Measurements from ENCODE around the gene HOXB1. TPM values are rescaled to one million over a fixed set of nuclear protein-coding genes. Genes with fewer than 3 reads are reported as not detected.

The HOXB1 gene
- total RNA-seq (2016; rRNA removed; fragmentation: Illumina TruSeq; extraction: Trizol) (not detected in 2 replicates), polyA plus RNA-seq (2011; rRNA removed) (not detected in 2 replicates), polyA minus RNA-seq (2011; rRNA and poly(A)+ RNA removed; ENCODE audit: low replicate concordance) (not detected in 2 replicates), Bru-seq, nascent RNA (not detected), BruChase-seq, experiment 1, labeled RNA remaining after a 6-hour chase (not detected), BruChase-seq, experiment 2, labeled RNA remaining after a 2-hour chase (not detected)
- not detected in 2 replicates for total RNA-seq (2016; cell fraction: cytosol; rRNA removed; fragmentation: Illumina TruSeq; extraction: Trizol; ENCODE audit: low read depth)
- total RNA-seq (2016; cell fraction: insoluble cytoplasmic fraction; rRNA removed; fragmentation: Illumina TruSeq; extraction: Trizol), result not detected in 2 replicates
- not detected in 2 replicates for total RNA-seq (2016; cell fraction: membrane; rRNA removed; fragmentation: Illumina TruSeq; extraction: Trizol)
- total RNA-seq (2016; cell fraction: nucleus; rRNA removed; fragmentation: Illumina TruSeq; extraction: Trizol), result not detected in 2 replicates
- not detected in 2 replicates for polyA plus RNA-seq (2011; cell fraction: cytosol; rRNA removed)
- not detected in 2 replicates for polyA plus RNA-seq (2011; cell fraction: nucleus; rRNA removed)
- polyA plus RNA-seq (2012), result not detected in 2 replicates
- polyA plus RNA-seq (2016; cell fraction: cytosol; fragmentation: Illumina TruSeq; extraction: Trizol; ENCODE audit: low read depth), result not detected in 2 replicates
- polyA plus RNA-seq (2016; cell fraction: insoluble cytoplasmic fraction; fragmentation: Illumina TruSeq; extraction: Trizol; ENCODE audit: low read depth), result not detected in 2 replicates
- not detected in 2 replicates for polyA plus RNA-seq (2016; cell fraction: membrane; fragmentation: Illumina TruSeq; extraction: Trizol; ENCODE audit: low read depth)
- polyA plus RNA-seq (2016; cell fraction: nucleus; fragmentation: Illumina TruSeq; extraction: Trizol; ENCODE audit: insufficient read depth, low read depth), result not detected in 2 replicates
- polyA minus RNA-seq (2011; cell fraction: cytosol; rRNA and poly(A)+ RNA removed), result not detected in 2 replicates
- not detected in 2 replicates for polyA minus RNA-seq (2011; cell fraction: nucleus; rRNA and poly(A)+ RNA removed)
- long read RNA-seq, experiment 1, result 0 reads
- long read RNA-seq, experiment 2, result 0 reads

DNA sequence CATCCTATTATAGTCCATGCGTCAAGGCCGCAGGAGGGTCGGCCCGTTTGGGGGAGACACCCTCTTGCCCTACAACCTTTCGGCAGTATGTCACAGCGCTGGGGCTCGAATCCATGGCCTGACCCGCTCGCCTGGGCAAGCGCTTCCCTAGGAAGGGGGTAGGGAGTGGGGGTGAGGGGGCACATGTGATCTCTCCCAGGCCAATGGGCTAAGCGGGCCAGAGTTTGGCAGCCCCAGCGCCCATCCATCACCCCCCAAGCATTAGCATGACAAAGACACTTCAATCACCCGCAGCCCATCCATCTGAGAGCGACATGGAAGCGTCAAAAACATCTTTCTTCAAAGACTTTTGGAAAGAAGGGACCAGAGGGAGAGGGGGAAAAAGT lies at the start of gene HOXB1:
HOXB1 (minus strand) TSS at position 125 of the 386 bp plus-strand sequence; CDS start at position 18, 107 bp downstream.
- Histone ChIP-seq H3K27me3 (ENCODE audit: control insufficient read depth in 1 of 2, insufficient read depth in 2 of 2, low read length in 2 of 2) (peaks cover 6 to 65% of the 10 kb centered on the region in 2 experiments), H3K79me2 (ENCODE audit: insufficient read depth, low read length) (no peaks in the 10 kb centered on the region), H3K27ac (ENCODE audit: extremely low read length, insufficient read depth, low read length) (no peak within 1 kb of the TSS), H3K36me3 (replicated peaks in 1 of 2; ENCODE audit: control insufficient read depth in 1 of 2, insufficient read depth in 2 of 2, low read length in 2 of 2) (no peaks in the 10 kb centered on the region), H3K9me3 (ENCODE audit: low read length) (no peaks in the 10 kb centered on the region), H3K4me1 (ENCODE audit: insufficient read depth, low read length) (no peaks in the 10 kb centered on the region), H2AFZ (ENCODE audit: low read length) (no peak within 1 kb of the TSS), H3K4me3 (replicated peaks in 1 of 3; ENCODE audit: insufficient read depth in 1 of 3, low read depth in 2 of 3, low read length in 3 of 3) (no peak within 1 kb of the TSS), H4K20me1 (ENCODE audit: insufficient read depth, low read length) (no peaks in the 10 kb centered on the region), H3K9ac (ENCODE audit: insufficient read depth, low read depth, low read length) (no peak within 1 kb of the TSS), H3K4me2 (ENCODE audit: low read depth, low read length) (no peak within 1 kb of the TSS)
- WGBS (ENCODE audit: low lambda C conversion rate), result 34% methylated on average over 13 of the region's 15 CpGs
- FAIRE-seq (no peak), DNase-seq (ENCODE audit: low spot score) (no peak), ATAC-seq (no peak)
- no TSS peak for BruUV-seq (replicated peaks)
- POLR2A ChIA-PET, result no interaction called here
- in situ Hi-C loops (cut with HindIII; ENCODE audit: extremely low pct_ligation_motif_present, low pct_unique_long_range_greater_than_20kb), result no loop called here
- intact Hi-C loops (cut with micrococcal nuclease; ENCODE audit: unreplicated experiment), result no loop called here
- TF ChIP-seq CEBPG (CRISPR knock-in tag; IDR thresholded peaks at IDR 0.05) (no peak), RFXAP (CRISPR knock-in tag; IDR thresholded peaks at IDR 0.05; ENCODE audit: borderline replicate concordance) (no peak), ZNF790 (CRISPR knock-in tag; IDR thresholded peaks at IDR 0.05; ENCODE audit: borderline replicate concordance) (no peak), HIVEP1 (CRISPR knock-in tag; IDR thresholded peaks at IDR 0.05) (no peak), POGZ (CRISPR knock-in tag; IDR thresholded peaks at IDR 0.05) (no peak)
- TF ChIP-seq, protein P1, sequence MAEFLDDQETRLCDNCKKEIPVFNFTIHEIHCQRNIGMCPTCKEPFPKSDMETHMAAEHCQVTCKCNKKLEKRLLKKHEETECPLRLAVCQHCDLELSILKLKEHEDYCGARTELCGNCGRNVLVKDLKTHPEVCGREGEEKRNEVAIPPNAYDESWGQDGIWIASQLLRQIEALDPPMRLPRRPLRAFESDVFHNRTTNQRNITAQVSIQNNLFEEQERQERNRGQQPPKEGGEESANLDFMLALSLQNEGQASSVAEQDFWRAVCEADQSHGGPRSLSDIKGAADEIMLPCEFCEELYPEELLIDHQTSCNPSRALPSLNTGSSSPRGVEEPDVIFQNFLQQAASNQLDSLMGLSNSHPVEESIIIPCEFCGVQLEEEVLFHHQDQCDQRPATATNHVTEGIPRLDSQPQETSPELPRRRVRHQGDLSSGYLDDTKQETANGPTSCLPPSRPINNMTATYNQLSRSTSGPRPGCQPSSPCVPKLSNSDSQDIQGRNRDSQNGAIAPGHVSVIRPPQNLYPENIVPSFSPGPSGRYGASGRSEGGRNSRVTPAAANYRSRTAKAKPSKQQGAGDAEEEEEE (CRISPR knock-in tag; IDR thresholded peaks at IDR 0.05; ENCODE audit: borderline replicate concordance), result no peak
- TF ChIP-seq, protein P2, sequence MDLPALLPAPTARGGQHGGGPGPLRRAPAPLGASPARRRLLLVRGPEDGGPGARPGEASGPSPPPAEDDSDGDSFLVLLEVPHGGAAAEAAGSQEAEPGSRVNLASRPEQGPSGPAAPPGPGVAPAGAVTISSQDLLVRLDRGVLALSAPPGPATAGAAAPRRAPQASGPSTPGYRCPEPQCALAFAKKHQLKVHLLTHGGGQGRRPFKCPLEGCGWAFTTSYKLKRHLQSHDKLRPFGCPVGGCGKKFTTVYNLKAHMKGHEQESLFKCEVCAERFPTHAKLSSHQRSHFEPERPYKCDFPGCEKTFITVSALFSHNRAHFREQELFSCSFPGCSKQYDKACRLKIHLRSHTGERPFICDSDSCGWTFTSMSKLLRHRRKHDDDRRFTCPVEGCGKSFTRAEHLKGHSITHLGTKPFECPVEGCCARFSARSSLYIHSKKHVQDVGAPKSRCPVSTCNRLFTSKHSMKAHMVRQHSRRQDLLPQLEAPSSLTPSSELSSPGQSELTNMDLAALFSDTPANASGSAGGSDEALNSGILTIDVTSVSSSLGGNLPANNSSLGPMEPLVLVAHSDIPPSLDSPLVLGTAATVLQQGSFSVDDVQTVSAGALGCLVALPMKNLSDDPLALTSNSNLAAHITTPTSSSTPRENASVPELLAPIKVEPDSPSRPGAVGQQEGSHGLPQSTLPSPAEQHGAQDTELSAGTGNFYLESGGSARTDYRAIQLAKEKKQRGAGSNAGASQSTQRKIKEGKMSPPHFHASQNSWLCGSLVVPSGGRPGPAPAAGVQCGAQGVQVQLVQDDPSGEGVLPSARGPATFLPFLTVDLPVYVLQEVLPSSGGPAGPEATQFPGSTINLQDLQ (CRISPR knock-in tag; IDR thresholded peaks at IDR 0.05), result no peak
- CTCF ChIA-PET (ENCODE audit: low intra/inter-chr PET ratio, low total read pairs), result no interaction called here
